T-cell (primary cell): ENCODE data around the gene PRKCA. TPM values are rescaled to one million over a fixed set of nuclear protein-coding genes. Genes with fewer than 3 reads are reported as not detected.

ENCODE experiments used
- ATAC-seq, 4 experiments: fragments of 200-7000 bp in 3 of 4; fragments of 150-1000 bp in 1 of 4; cut with Tn5 transposase; replicated peaks in 1 of 4; 1 replicate in 3 of 4; 2 replicates in 1 of 4; pipeline ENCODE4 v1.10.0; 2021; ENCODE audit warnings: moderate library complexity in 3 of 4, mild to moderate bottlenecking in 2 of 4, moderate number of reproducible peaks in 1 of 4
- CTCF ChIA-PET, 2 donors: fragments of 300-600 bp; sonication (Branson Sonifier 250); formaldehyde crosslinking; loops; one replicate each; lab custom pipeline; 2022; ENCODE audit warnings: antibody characterized with exemption in 2 of 2; lab: Charles Lee
- POLR2A ChIA-PET, 2 donors: fragments of 300-600 bp; sonication (Branson Sonifier 250); formaldehyde crosslinking; loops; one replicate each; lab custom pipeline; 2022; ENCODE audit warnings: antibody characterized with exemption in 2 of 2; lab: Charles Lee
- DNase-seq, 35 experiments: peaks; one replicate each; pipeline versions ENCODE4 v3.0.0 to v3.0.0-alpha.2; 2013 to 2023
- H3K27ac ChIP-seq: one replicate; pipeline ENCODE4 v1.5.1; 2013; ENCODE audit warnings: low read length
- H3K27me3 ChIP-seq, 2 experiments: replicated peaks in 1 of 2; 1 replicate in 1 of 2; 2 replicates in 1 of 2; pipeline versions ENCODE4 v1.6.1 to v1.7.0; 2013; ENCODE audit warnings: low read length in 1 of 2, mixed read lengths in 1 of 2; ENCODE audit not compliant: control insufficient read depth in 2 of 2, insufficient read depth in 2 of 2; ENCODE audit errors: extremely low read depth in 1 of 2
- H3K36me3 ChIP-seq, 2 donors: 1 replicate in 1 of 2; 2 replicates in 1 of 2; pipeline versions ENCODE4 v1.6.1 to v1.7.0; 2013; ENCODE audit warnings: low read length in 1 of 2; ENCODE audit not compliant: control insufficient read depth in 2 of 2, insufficient read depth in 1 of 2; ENCODE audit errors: extremely low read depth in 1 of 2
- H3K4me1 ChIP-seq, 2 experiments: 1 replicate in 1 of 2; 2 replicates in 1 of 2; pipeline versions ENCODE4 v1.6.1 to v1.7.0; 2013; ENCODE audit warnings: low read length in 2 of 2, mixed read lengths in 1 of 2; ENCODE audit not compliant: insufficient read depth in 2 of 2, control insufficient read depth in 1 of 2; ENCODE audit errors: extremely low read depth in 1 of 2
- H3K4me3 ChIP-seq, 2 donors: 1 replicate in 1 of 2; 2 replicates in 1 of 2; pipeline versions ENCODE4 v1.5.1 to v1.7.0; 2013; ENCODE audit warnings: mild to moderate bottlenecking in 2 of 2, low read length in 1 of 2, moderate library complexity in 1 of 2; ENCODE audit not compliant: control insufficient read depth in 1 of 2; ENCODE audit errors: extremely low read depth in 1 of 2
- H3K9me3 ChIP-seq: 2 replicates; pipeline ENCODE4 v1.7.0; 2013
- H3K27ac Mint-ChIP-seq, 2 donors: one replicate each; pipeline ENCODE4 v1.8.0; 2020 to 2021; ENCODE audit warnings: mild to moderate bottlenecking in 2 of 2, mixed read lengths in 2 of 2
- H3K27me3 Mint-ChIP-seq, 2 donors: one replicate each; pipeline ENCODE4 v1.8.0; 2021 to 2022; ENCODE audit warnings: mixed read lengths in 2 of 2
- H3K36me3 Mint-ChIP-seq: one replicate; pipeline ENCODE4 v1.8.0; 2021; ENCODE audit warnings: mixed read lengths
- H3K4me1 Mint-ChIP-seq, 3 donors: one replicate each; pipeline ENCODE4 v1.8.0; 2020 to 2022; ENCODE audit warnings: mixed read lengths in 3 of 3, mild to moderate bottlenecking in 1 of 3
- H3K4me3 Mint-ChIP-seq, 3 donors: one replicate each; pipeline ENCODE4 v1.8.0; 2020 to 2022; ENCODE audit warnings: mild to moderate bottlenecking in 3 of 3, mixed read lengths in 3 of 3, moderate library complexity in 3 of 3
- H3K9me3 Mint-ChIP-seq, 3 donors: one replicate each; pipeline ENCODE4 v1.8.0; 2020 to 2022; ENCODE audit warnings: mixed read lengths in 3 of 3
- WGBS: methylation state at CpG from one replicate; pipeline ENCODE4 v1.1.5; 2013; ENCODE audit warnings: missing lambda C conversion rate; ENCODE audit not compliant: insufficient coverage; 5-methylcytosine and 5-hydroxymethylcytosine counted together
- total RNA-seq, 35 experiments: library from RNA in 6 of 35; stranded (reverse) in 6 of 35; fragments of 120-200 nt in 1 of 35; gene quantifications; one replicate each; pipeline versions ENCODE4 v1.2.1 to v1.2.4 and lab custom pipeline; 2013 to 2026

The PRKCA gene
- total RNA-seq, 5 donors from 2014 or later (not counting 1 experiment from before 2014, with no cell fraction given) = 75.9 to 128 (median 82.0) TPM

GRCh38 chr17:66459811-66460270 lies 157.4 kb downstream of the PRKCA start:
- Mint-ChIP-seq H3K27ac (no peak overlapping the region), H3K27me3 (no peaks in the 10 kb centered on the region), H3K4me3 (no peak overlapping the region), H3K4me1 (peaks cover 40 to 51% (median 46%) of the 10 kb centered on the region in 3 donors), H3K9me3 (peaks cover 0 to 13% (median 4%) of the 10 kb centered on the region in 3 donors), H3K36me3 (peaks cover 41% of the 10 kb centered on the region)
- Histone ChIP-seq H3K4me3 (no peak overlapping the region), H3K9me3 (no peaks in the 10 kb centered on the region), H3K4me1 (peaks cover 2 to 3% of the 10 kb centered on the region in 2 experiments), H3K27ac (no peak overlapping the region), H3K36me3 (peaks cover 0 to 4% of the 10 kb centered on the region in 2 donors), H3K27me3 (no peaks in the 10 kb centered on the region)
- ChIA-PET CTCF (interaction anchor here in 1 of 2 donors (0.6 kb wide), 1 partner anchor 10 kb away, joined by 3 read pairs; no protein-coding TSS in a partner anchor), POLR2A (no interaction called here)
- DNase-seq (no peak), ATAC-seq (no peak)
- WGBS = 88% methylated on average over 1 of the region's 7 CpGs

- Mint-ChIP-seq H3K4me1 (peaks cover 45 to 55% (median 51%) of the 10 kb centered on the region in 3 donors), H3K27me3 (no peaks in the 10 kb centered on the region), H3K36me3 (peaks cover 34% of the 10 kb centered on the region), H3K4me3 (no peak overlapping the region), H3K9me3 (peaks cover 0 to 13% (median 4%) of the 10 kb centered on the region in 3 donors), H3K27ac (peak overlapping the region in 1 of 2 donors; percentile 49)
- no peak for DNase-seq
- H3K9me3 ChIP-seq = no peaks in the 10 kb centered on the region
- ChIA-PET POLR2A (no interaction called here), CTCF (interaction anchor here in 1 of 2 donors (0.6 kb wide), 1 partner anchor 9 kb away, joined by 3 read pairs; no protein-coding TSS in a partner anchor)
- H3K4me1 ChIP-seq = peaks cover 2 to 3% of the 10 kb centered on the region in 2 experiments
- H3K27me3 ChIP-seq = no peaks in the 10 kb centered on the region
- H3K36me3 ChIP-seq = peaks cover 0 to 4% of the 10 kb centered on the region in 2 donors
- H3K27ac ChIP-seq = no peak overlapping the region
- H3K4me3 ChIP-seq = no peak overlapping the region
- 94% methylated on average over 3 of the region's 6 CpGs for WGBS
- ATAC-seq = no peak
These were observed 158.1 kb downstream of the PRKCA start for GRCh38 chr17:66460558-66460957.

- peaks cover 0 to 11% (median 2%) of the 10 kb centered on the region in 3 donors for H3K9me3 Mint-ChIP-seq
- H3K4me1 Mint-ChIP-seq = peaks cover 54 to 59% (median 56%) of the 10 kb centered on the region in 3 donors
- peak overlapping the region; percentile 19 to 29 for H3K27ac Mint-ChIP-seq
- H3K27me3 Mint-ChIP-seq = no peaks in the 10 kb centered on the region
- DNase-seq (no peak), ATAC-seq (no peak)
- POLR2A ChIA-PET = interaction anchor here in 1 of 2 donors (0.6 kb wide), 1 partner anchor 218 kb away, joined by 4 read pairs; no protein-coding TSS in a partner anchor
- H3K27me3 ChIP-seq = no peaks in the 10 kb centered on the region
- no peaks in the 10 kb centered on the region for H3K9me3 ChIP-seq
- H3K4me1 ChIP-seq = peaks cover 2 to 7% of the 10 kb centered on the region in 2 experiments
- CTCF ChIA-PET = no interaction called here
- no peak overlapping the region for H3K4me3 Mint-ChIP-seq
- H3K4me3 ChIP-seq = no peak overlapping the region
- H3K36me3 Mint-ChIP-seq = peaks cover 26% of the 10 kb centered on the region
- 40% methylated on average over 1 of the region's 7 CpGs for WGBS
- H3K36me3 ChIP-seq = peaks cover 0 to 2% of the 10 kb centered on the region in 2 donors
- no peak overlapping the region for H3K27ac ChIP-seq
These were observed 159.1 kb downstream of the PRKCA start for GRCh38 chr17:66461343-66461995.

GRCh38 chr17:66462010-66462409 lies 159.6 kb downstream of the PRKCA start:
- no peak overlapping the region for H3K4me3 ChIP-seq
- H3K27me3 ChIP-seq = no peaks in the 10 kb centered on the region
- H3K9me3 ChIP-seq = no peaks in the 10 kb centered on the region
- peaks cover 2% of the 10 kb centered on the region in 2 donors for H3K36me3 ChIP-seq
- WGBS = 80% methylated on average over 1 of the region's 4 CpGs
- H3K27ac Mint-ChIP-seq = no peak overlapping the region
- ChIA-PET POLR2A (no interaction called here), CTCF (interaction anchor here in 1 of 2 donors (0.6 kb wide), 1 partner anchor 18 kb away, joined by 3 read pairs; no protein-coding TSS in a partner anchor)
- H3K4me3 Mint-ChIP-seq = no peak overlapping the region
- DNase-seq (no peak), ATAC-seq (no peak)
- H3K9me3 Mint-ChIP-seq = peaks cover 0 to 6% (median 2%) of the 10 kb centered on the region in 3 donors
- H3K27me3 Mint-ChIP-seq = no peaks in the 10 kb centered on the region
- H3K4me1 ChIP-seq = peaks cover 2 to 11% of the 10 kb centered on the region in 2 experiments
- H3K4me1 Mint-ChIP-seq = peaks cover 56 to 62% (median 59%) of the 10 kb centered on the region in 3 donors
- H3K27ac ChIP-seq = no peak overlapping the region
- H3K36me3 Mint-ChIP-seq = peaks cover 20% of the 10 kb centered on the region

GRCh38 chr17:66464921-66465320 lies 162.5 kb downstream of the PRKCA start:
- Mint-ChIP-seq H3K27me3 (no peaks in the 10 kb centered on the region), H3K27ac (no peak overlapping the region), H3K4me1 (peaks cover 80 to 84% (median 83%) of the 10 kb centered on the region in 3 donors), H3K9me3 (no peaks in the 10 kb centered on the region), H3K36me3 (peaks cover 4% of the 10 kb centered on the region), H3K4me3 (no peak overlapping the region)
- Histone ChIP-seq H3K27ac (no peak overlapping the region), H3K36me3 (peaks cover 0 to 2% of the 10 kb centered on the region in 2 donors), H3K4me3 (no peak overlapping the region), H3K27me3 (no peaks in the 10 kb centered on the region), H3K9me3 (no peaks in the 10 kb centered on the region), H3K4me1 (peaks cover 5 to 27% of the 10 kb centered on the region in 2 experiments)
- POLR2A ChIA-PET = no interaction called here
- no peak for ATAC-seq
- no peak for DNase-seq
- WGBS = no CpG with 5 or more reads among the region's 3 CpGs
- CTCF ChIA-PET = interaction anchor here in 1 of 2 donors (0.6 kb wide), 1 partner anchor 24 kb away, joined by 6 read pairs; no protein-coding TSS in a partner anchor

DNA sequence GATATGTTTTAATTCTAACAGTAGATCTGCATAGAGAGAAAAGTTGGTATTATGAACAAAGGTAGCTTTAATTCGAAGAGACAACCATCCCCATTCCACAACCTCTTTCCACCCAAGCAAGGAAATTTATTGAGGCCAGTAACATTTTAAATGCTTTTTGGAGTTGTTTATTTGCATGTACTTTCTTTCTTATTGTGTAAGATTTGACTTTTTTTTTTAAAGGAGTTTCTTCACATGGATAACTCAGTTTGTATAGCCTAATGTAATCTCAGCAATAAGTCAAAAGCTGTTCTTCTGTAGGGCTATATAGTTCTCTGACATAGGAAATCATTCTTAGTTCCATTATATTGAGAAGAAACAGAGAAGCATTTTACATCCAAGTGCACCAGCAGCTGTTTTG lies 163.3 kb downstream of the PRKCA start:
- Mint-ChIP-seq H3K4me1 (peaks cover 81 to 87% (median 82%) of the 10 kb centered on the region in 3 donors), H3K27me3 (no peaks in the 10 kb centered on the region), H3K4me3 (peak overlapping the region in 2 of 3 donors; percentile 21 to 49), H3K27ac (peak overlapping the region in 1 of 2 donors; percentile 65), H3K36me3 (peaks cover 4% of the 10 kb centered on the region), H3K9me3 (no peaks in the 10 kb centered on the region)
- peaks cover 0 to 2% of the 10 kb centered on the region in 2 donors for H3K36me3 ChIP-seq
- ChIA-PET POLR2A (no interaction called here), CTCF (interaction anchor here in 1 of 2 donors (0.9 kb wide), 1 partner anchor 30 kb away, joined by 3 read pairs; no protein-coding TSS in a partner anchor)
- H3K27ac ChIP-seq = no peak overlapping the region
- no peak overlapping the region for H3K4me3 ChIP-seq
- DNase-seq (no peak), ATAC-seq (no peak)
- no peaks in the 10 kb centered on the region for H3K27me3 ChIP-seq
- no peaks in the 10 kb centered on the region for H3K9me3 ChIP-seq
- WGBS = no CpG with 5 or more reads among the region's 1 CpG
- peaks cover 5 to 32% of the 10 kb centered on the region in 2 experiments for H3K4me1 ChIP-seq
